ENCODE results near the gene ABI3BP. TPM values are rescaled to one million over a fixed set of nuclear protein-coding genes. Genes with fewer than 3 reads are reported as not detected.

ABI3BP gene, protein sequence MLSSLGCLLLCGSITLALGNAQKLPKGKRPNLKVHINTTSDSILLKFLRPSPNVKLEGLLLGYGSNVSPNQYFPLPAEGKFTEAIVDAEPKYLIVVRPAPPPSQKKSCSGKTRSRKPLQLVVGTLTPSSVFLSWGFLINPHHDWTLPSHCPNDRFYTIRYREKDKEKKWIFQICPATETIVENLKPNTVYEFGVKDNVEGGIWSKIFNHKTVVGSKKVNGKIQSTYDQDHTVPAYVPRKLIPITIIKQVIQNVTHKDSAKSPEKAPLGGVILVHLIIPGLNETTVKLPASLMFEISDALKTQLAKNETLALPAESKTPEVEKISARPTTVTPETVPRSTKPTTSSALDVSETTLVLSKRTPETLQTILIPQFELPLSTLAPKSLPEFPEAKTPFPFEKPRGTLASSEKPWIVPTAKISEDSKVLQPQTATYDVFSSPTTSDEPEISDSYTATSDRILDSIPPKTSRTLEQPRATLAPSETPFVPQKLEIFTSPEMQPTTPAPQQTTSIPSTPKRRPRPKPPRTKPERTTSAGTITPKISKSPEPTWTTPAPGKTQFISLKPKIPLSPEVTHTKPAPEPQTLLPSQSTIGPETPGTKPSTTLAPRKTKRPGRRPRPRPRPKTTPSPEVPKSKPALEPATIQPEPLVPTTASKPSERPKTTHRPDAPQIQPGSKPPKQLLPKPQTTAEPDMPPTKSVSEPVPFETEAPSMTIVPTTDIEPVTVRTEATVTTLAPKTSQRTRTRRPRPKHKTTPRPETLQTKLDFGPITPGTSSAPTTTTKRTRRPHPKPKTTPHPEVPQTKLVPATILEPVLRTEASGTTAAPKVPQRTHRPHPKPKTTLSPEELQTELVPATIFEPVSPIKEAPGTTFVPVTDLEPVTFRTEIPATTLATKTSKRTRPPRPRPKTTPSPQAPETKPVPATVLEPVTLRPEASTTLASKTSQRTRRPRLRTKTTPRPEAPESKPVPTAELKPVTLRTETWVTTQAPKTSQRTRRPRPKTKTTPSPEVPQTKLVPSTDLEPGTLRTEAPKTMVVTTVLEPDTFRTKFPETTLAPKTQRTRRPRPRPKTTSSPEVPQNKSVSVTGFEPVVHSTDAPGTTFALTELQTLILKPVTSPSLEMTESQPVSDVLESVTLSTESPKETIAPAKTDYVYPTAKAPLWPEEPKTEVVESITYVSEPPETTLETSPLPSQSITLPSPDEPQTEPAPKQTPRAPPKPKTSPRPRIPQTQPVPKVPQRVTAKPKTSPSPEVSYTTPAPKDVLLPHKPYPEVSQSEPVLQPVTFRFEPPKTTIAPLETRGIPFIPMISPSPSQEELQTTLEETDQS (N-terminal part only)
- total RNA-seq, result 207 TPM
- long read RNA-seq, full-length matches to known transcripts, result 1 of 52 reads
- long read RNA-seq, partial matches to known transcripts, result 9 of 52 reads
- long read RNA-seq, other reads (novel, unspliced or antisense), result 42 of 52 reads

- Histone ChIP-seq H3K4me3 (peak within 1 kb of the TSS; percentile 49), H3K4me1 (peaks cover 7% of the 10 kb centered on the region), H3K9me3 (no peaks in the 10 kb centered on the region), H3K27me3 (no peaks in the 10 kb centered on the region), H3K27ac (peak within 1 kb of the TSS; percentile 76), H3K36me3 (no peaks in the 10 kb centered on the region)
- ATAC-seq (peak; percentile 94), DNase-seq (peak; percentile 70)
- intact Hi-C loops (cut with DNase I), result no loop called here
- TF ChIP-seq, protein P1, sequence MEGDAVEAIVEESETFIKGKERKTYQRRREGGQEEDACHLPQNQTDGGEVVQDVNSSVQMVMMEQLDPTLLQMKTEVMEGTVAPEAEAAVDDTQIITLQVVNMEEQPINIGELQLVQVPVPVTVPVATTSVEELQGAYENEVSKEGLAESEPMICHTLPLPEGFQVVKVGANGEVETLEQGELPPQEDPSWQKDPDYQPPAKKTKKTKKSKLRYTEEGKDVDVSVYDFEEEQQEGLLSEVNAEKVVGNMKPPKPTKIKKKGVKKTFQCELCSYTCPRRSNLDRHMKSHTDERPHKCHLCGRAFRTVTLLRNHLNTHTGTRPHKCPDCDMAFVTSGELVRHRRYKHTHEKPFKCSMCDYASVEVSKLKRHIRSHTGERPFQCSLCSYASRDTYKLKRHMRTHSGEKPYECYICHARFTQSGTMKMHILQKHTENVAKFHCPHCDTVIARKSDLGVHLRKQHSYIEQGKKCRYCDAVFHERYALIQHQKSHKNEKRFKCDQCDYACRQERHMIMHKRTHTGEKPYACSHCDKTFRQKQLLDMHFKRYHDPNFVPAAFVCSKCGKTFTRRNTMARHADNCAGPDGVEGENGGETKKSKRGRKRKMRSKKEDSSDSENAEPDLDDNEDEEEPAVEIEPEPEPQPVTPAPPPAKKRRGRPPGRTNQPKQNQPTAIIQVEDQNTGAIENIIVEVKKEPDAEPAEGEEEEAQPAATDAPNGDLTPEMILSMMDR (IDR thresholded peaks at IDR 0.05), result no peak
Observed at GRCh38 chr3:100993309-100993708, at the start of gene ABI3BP. ABI3BP (minus strand) TSS chr3:100993421; CDS start chr3:100993384, 37 bp downstream.

DNA sequence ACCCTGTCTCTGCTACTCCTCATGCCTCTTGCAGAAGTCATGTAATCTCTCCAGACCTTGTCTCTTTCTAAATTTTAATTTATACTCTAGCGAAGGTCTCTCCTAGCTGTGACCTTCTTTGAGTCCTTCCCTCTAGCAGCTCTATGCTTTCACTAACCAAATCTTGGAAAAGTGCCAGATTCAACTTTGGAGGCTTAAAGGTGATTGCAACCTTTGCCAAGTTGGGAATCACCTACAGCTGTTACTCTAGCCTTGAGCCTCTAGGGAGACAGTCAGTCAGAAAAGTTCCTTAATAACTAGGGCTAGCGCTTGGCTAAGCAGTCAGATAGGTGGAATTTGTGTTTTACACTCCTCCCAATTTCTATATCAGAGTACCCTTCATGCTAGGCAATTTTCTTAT lies 46.1 kb upstream of the ABI3BP start:
- ATAC-seq (no peak), DNase-seq (no peak)
- intact Hi-C loops (cut with DNase I), result no loop called here
- H3K27me3 ChIP-seq, result no peaks in the 10 kb centered on the region
- H3K9me3 ChIP-seq, result no peaks in the 10 kb centered on the region
- no peaks in the 10 kb centered on the region for H3K36me3 ChIP-seq
- TF ChIP-seq, protein P1 (IDR thresholded peaks at IDR 0.05), result no peak
- H3K4me1 ChIP-seq, result no peaks in the 10 kb centered on the region
- no peak overlapping the region for H3K4me3 ChIP-seq
- H3K27ac ChIP-seq, result no peak overlapping the region

DNA sequence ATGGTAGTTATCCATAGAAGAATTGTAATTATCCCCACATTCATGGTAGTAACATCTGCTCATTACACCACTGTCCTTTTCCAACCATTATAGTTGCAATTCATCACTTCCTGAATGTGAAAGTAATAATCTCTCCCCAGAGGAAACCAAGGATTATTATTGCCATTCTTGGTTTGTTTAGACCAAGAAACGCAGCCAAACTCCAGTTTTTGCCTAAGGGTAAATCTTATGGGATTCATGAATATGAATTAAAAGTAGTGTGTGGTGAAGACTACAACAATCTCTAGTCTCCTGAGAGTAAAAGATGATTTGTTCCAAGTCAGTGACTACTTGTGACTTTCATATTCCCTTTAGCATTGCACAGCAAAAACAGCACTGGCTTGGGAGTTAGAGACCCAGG lies 45.7 kb upstream of the ABI3BP start:
- Histone ChIP-seq H3K36me3 (no peaks in the 10 kb centered on the region), H3K27me3 (no peaks in the 10 kb centered on the region), H3K4me3 (no peak overlapping the region), H3K27ac (no peak overlapping the region), H3K9me3 (no peaks in the 10 kb centered on the region), H3K4me1 (no peaks in the 10 kb centered on the region)
- no peak for DNase-seq
- TF ChIP-seq, protein P1 (IDR thresholded peaks at IDR 0.05), result no peak
- intact Hi-C loops (cut with DNase I), result no loop called here
- no peak for ATAC-seq

- TF ChIP-seq, protein P1 (IDR thresholded peaks at IDR 0.05), result no peak
- Histone ChIP-seq H3K27me3 (no peaks in the 10 kb centered on the region), H3K9me3 (no peaks in the 10 kb centered on the region), H3K4me1 (no peaks in the 10 kb centered on the region), H3K4me3 (no peak overlapping the region), H3K36me3 (no peaks in the 10 kb centered on the region), H3K27ac (no peak overlapping the region)
- intact Hi-C loops (cut with DNase I), result no loop called here
- DNase-seq, result no peak
- ATAC-seq, result no peak
Observed at GRCh38 chr3:101038393-101038792, 45.2 kb upstream of the ABI3BP start.

DNA sequence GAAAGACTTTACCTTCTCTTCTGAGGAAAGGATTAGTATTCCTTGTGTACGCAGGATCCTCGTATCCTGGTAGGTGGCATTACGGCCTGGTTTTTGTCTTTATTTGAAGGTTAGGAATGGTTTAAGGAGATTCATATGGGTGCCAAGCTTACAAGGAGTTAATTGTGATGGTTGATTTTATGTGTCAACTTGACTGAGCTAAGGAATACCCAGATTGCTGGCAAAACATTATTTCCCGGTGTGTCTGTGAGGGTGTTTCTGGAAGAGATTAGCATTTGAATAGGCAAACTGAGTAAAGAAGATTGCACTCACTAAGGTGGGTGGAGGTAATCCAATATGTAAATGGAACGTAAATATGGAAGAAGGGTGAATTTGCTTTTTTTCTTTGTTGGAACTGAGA lies 44.4 kb upstream of the ABI3BP start:
- no peaks in the 10 kb centered on the region for H3K4me1 ChIP-seq
- intact Hi-C loops (cut with DNase I), result no loop called here

More for the DNA sequence above, 44.4 kb upstream of the ABI3BP start:
- ATAC-seq (no peak), DNase-seq (no peak)
- Histone ChIP-seq H3K27ac (no peak overlapping the region), H3K36me3 (no peaks in the 10 kb centered on the region), H3K9me3 (no peaks in the 10 kb centered on the region), H3K27me3 (no peaks in the 10 kb centered on the region), H3K4me3 (no peak overlapping the region)
- TF ChIP-seq, protein P1 (IDR thresholded peaks at IDR 0.05), result no peak

All from upper lobe of right lung (tissue), 1 donor.